CD4-positive, alpha-beta T cell treated with Interleukin-15 for 1 hour (primary cell): ENCODE measurements around the gene ZFP69B.

Experiments used
- DNase-seq: peaks from one replicate; pipeline ENCODE4 v3.0.0-alpha.2; 2020

ZFP69B gene

GRCh38 chr1:40449684-40450494, at the start of gene ZFP69B:
ZFP69B (plus strand) TSS chr1:40450476; CDS start chr1:40450962, 486 bp downstream.
- peak; percentile 87 for DNase-seq

- no peak for DNase-seq
Observed at GRCh38 chr1:40401473-40402201, 48.6 kb upstream of the ZFP69B start.

- peak; percentile 46 for DNase-seq
Observed at GRCh38 chr1:40404670-40405462, 45.4 kb upstream of the ZFP69B start.

- DNase-seq, result no peak
Observed at GRCh38 chr1:40405812-40406211, 44.5 kb upstream of the ZFP69B start.

- DNase-seq, result no peak
Observed at GRCh38 chr1:40407453-40407852, 42.8 kb upstream of the ZFP69B start.

- no peak for DNase-seq
Observed at GRCh38 chr1:40409467-40409866, 40.8 kb upstream of the ZFP69B start.

GRCh38 chr1:40411294-40411693, 39.0 kb upstream of the ZFP69B start:
- DNase-seq, result no peak

- DNase-seq, result no peak
Observed at GRCh38 chr1:40411843-40412242, 38.4 kb upstream of the ZFP69B start.

GRCh38 chr1:40413527-40414252, 36.6 kb upstream of the ZFP69B start:
- no peak for DNase-seq

GRCh38 chr1:40414331-40414730, 35.9 kb upstream of the ZFP69B start:
- DNase-seq, result no peak

GRCh38 chr1:40416709-40417108, 33.6 kb upstream of the ZFP69B start:
- DNase-seq, result no peak

- DNase-seq, result no peak
Observed at GRCh38 chr1:40421431-40422384, 28.6 kb upstream of the ZFP69B start.

GRCh38 chr1:40422630-40423263, 27.5 kb upstream of the ZFP69B start:
- no peak for DNase-seq

- peak; percentile 40 for DNase-seq
Observed at GRCh38 chr1:40423264-40423642, 27.0 kb upstream of the ZFP69B start.

- DNase-seq, result no peak
Observed at GRCh38 chr1:40423951-40424618, 26.2 kb upstream of the ZFP69B start.

GRCh38 chr1:40425198-40425597, 25.1 kb upstream of the ZFP69B start:
- no peak for DNase-seq

GRCh38 chr1:40431385-40431784, 18.9 kb upstream of the ZFP69B start:
- DNase-seq, result no peak

GRCh38 chr1:40432644-40433390, 17.5 kb upstream of the ZFP69B start:
- DNase-seq, result no peak

GRCh38 chr1:40435471-40435870, 14.8 kb upstream of the ZFP69B start:
- no peak for DNase-seq

GRCh38 chr1:40435876-40436275, 14.4 kb upstream of the ZFP69B start:
- no peak for DNase-seq
